ENCODE measurements around the gene CRYL1. TPM values are rescaled to one million over a fixed set of nuclear protein-coding genes. Genes with fewer than 3 reads are reported as not detected.

The CRYL1 gene
- polyA plus RNA-seq, 2 of the 4 experiments (the other 2 are of a cell fraction), result 4.1 to 17.4 TPM

DNA sequence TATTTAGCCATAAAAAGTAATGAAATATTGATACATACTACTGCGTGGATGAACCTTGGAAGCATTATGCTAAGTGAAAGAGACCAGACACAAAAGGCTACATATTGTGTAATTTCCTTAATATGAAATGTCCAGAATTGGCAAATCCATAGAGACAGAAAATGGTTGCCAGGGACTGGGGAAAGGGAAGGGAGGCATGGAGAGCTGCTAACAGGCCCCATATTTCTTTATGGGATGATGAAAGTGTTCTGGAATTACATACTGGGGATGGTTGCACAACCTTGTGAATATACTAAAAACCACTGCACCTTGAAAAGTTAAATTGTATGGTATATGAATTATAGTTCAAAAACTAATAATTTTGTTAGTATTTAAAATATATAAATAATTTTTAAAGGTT, 44.9 kb upstream of the CRYL1 start (continued):
- TF ChIP-seq, protein P1, sequence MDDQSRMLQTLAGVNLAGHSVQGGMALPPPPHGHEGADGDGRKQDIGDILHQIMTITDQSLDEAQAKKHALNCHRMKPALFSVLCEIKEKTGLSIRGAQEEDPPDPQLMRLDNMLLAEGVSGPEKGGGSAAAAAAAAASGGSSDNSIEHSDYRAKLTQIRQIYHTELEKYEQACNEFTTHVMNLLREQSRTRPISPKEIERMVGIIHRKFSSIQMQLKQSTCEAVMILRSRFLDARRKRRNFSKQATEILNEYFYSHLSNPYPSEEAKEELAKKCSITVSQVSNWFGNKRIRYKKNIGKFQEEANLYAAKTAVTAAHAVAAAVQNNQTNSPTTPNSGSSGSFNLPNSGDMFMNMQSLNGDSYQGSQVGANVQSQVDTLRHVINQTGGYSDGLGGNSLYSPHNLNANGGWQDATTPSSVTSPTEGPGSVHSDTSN (IDR thresholded peaks at IDR 0.05), result no peak
- TF ChIP-seq ZFP36 (IDR thresholded peaks at IDR 0.05; ENCODE audit: borderline replicate concordance, partially characterized antibody) (no peak), HEYL (CRISPR knock-in tag; IDR thresholded peaks at IDR 0.05) (no peak)
- TF ChIP-seq, protein P2, sequence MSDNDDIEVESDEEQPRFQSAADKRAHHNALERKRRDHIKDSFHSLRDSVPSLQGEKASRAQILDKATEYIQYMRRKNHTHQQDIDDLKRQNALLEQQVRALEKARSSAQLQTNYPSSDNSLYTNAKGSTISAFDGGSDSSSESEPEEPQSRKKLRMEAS (IDR thresholded peaks at IDR 0.05), result no peak

DNA sequence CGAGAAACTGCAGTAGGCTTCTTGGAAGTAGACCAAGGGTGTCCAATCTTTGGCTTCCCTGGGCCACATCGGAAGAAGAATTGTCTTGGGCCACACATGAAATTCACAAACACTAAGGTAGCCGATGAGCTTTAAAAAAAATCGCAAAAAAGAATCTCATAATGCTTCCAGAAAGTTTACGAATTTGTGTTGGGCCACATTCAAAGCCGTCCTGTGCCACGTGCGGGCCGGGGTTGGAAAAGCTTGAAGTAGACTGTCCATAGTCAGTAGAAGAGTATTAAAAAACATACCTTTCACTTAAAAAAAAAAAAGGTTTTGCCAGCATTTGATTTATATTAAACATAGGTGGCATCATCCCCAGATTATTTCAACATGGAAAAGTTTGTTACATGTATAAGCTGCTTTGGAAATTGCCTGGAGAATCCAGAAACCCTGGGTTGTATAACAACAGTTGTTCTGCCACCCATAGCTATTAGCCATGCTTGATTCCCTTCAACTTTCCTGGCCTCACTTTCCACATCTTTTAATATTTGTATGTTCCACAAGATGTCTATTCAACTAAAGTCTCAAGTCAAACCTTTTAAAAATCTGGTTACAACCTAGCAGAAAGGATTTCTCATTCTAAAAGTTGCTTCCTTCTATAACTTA, 42.3 kb upstream of the CRYL1 start:
- FAIRE-seq (no peak), DNase-seq (ENCODE audit: low read depth in 1 of 2, low spot score in 1 of 2) (no peak), ATAC-seq (no peak)
- H3K9me3 ChIP-seq, result peaks cover 11% of the 10 kb centered on the region
- 28% methylated on average over 9 of the region's 9 CpGs for WGBS (ENCODE audit: missing lambda C conversion rate)
- no peak for TF ChIP-seq TFCP2L1 (CRISPR knock-in tag; IDR thresholded peaks at IDR 0.05)
- no peak for TF ChIP-seq NPAS2 (CRISPR knock-in tag; IDR thresholded peaks at IDR 0.05; ENCODE audit: borderline replicate concordance)
- no peak for TF ChIP-seq NR3C1 (IDR thresholded peaks at IDR 0.05)
- TF ChIP-seq MAFK (IDR thresholded peaks at IDR 0.05; ENCODE audit: partially characterized antibody), result no peak
- no peak for TF ChIP-seq ZSCAN20 (CRISPR knock-in tag; IDR thresholded peaks at IDR 0.05)
- H3K27ac ChIP-seq, result peak overlapping the region; percentile 85 to 99
- CTCF ChIA-PET, result interaction anchor here (1.5 kb wide), 1 partner anchor 40 kb away, joined by 3 read pairs; no protein-coding TSS in a partner anchor
- H3K4me1 ChIP-seq, result no peaks in the 10 kb centered on the region
- peak overlapping the region; percentile 80 for H3K4me3 ChIP-seq
- POLR2A ChIA-PET, result no interaction called here
- H3K4me2 ChIP-seq, result peak overlapping the region; percentile 95

DNA sequence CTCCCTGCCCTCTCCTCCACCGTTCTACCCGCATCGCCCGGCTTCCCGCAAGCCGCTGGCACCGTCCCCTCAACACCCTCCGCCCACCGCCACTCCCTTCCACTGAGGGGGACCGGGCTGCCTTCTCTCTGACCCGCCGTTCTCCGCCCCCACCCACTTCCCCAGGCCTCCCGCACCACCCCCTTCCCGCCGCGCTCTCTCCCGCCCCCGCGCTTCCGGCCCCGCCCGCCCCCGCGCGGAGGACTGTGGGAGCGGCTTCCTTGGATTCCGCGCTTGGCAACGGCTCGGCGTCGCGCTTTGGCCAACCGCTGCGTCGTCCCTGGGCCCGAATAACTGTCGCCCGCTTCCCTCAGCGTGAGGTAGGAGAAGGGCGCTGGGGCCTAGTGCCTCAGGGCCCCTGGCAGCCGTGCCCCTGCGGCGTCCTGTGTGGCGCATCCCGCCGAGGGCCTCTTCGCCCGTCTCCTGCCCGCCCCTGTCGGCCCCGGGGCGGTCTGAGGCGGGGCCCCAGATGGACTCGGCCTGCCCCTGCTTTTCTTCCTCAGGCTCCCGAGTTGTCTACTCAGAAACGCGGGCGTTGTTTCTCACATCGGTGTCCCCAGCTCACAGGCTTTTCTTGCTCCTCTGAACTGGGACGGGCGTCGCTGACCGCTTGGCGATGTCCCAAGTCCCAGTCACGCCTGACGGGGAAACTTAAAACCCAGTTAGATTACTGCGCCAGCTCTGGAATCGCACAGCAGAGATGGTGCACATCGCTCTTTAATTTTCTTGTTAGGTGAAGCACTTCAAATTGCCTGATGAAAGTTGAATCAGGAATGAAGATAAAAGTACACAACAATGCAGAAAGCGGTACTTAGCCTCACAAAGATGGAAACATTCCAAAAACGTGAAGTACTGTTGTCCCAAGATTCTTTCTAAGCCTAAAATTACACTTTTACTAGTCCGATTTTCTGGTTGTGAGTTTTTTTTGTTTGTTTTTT, 41.5 kb upstream of the CRYL1 start, which contains the start of gene IFT88:
IFT88 (plus strand) TSS at position 260 of the 977 bp plus-strand sequence. CDS start 7,229 bp downstream, outside the sequence.
- WGBS (ENCODE audit: missing lambda C conversion rate), result 5% methylated on average over 19 of the region's 74 CpGs
- H3K9me3 ChIP-seq, result peaks cover 11% of the 10 kb centered on the region
- H3K27ac ChIP-seq, result peak within 1 kb of the TSS; percentile 85 to 99
- DNase-seq (ENCODE audit: low read depth in 1 of 2, low spot score in 1 of 2), result peak; percentile 58 to 86
- H3K4me1 ChIP-seq, result no peaks in the 10 kb centered on the region
- ChIA-PET POLR2A (no interaction called here), CTCF (interaction anchor here (1.5 kb wide), 1 partner anchor 39 kb away, joined by 3 read pairs; no protein-coding TSS in a partner anchor)
- peak within 1 kb of the TSS; percentile 80 for H3K4me3 ChIP-seq
- H3K4me2 ChIP-seq, result peak within 1 kb of the TSS; percentile 95
- no peak for TF ChIP-seq ZSCAN20 (CRISPR knock-in tag; IDR thresholded peaks at IDR 0.05)
- TF ChIP-seq PHF8 (IDR thresholded peaks at IDR 0.05; ENCODE audit: borderline replicate concordance, low read depth), result 0 out of 2 replicates have a peak, but pooled peaks have one; percentile 63
- TF ChIP-seq RCOR1 (IDR thresholded peaks at IDR 0.05; ENCODE audit: low read depth, low read length), result no peak
- TF ChIP-seq TFCP2L1 (CRISPR knock-in tag; IDR thresholded peaks at IDR 0.05), result no peak
- TF ChIP-seq, protein P1 (IDR thresholded peaks at IDR 0.05), result 0 out of 2 replicates have a peak, but pooled peaks have one; percentile 15
- TF ChIP-seq FOSB (CRISPR knock-in tag; IDR thresholded peaks at IDR 0.05), result no peak
- TF ChIP-seq, protein P3, sequence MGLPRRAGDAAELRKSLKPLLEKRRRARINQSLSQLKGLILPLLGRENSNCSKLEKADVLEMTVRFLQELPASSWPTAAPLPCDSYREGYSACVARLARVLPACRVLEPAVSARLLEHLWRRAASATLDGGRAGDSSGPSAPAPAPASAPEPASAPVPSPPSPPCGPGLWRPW (IDR thresholded peaks at IDR 0.05), result no peak
- peak; percentile 43 to 81; a peak in 4 of 5 replicates for TF ChIP-seq JUN (IDR thresholded peaks at IDR 0.05)
- TF ChIP-seq POLR2A (IDR thresholded peaks at IDR 0.05; ENCODE audit: low read length), result peak; percentile 45
- TF ChIP-seq, protein P2 (IDR thresholded peaks at IDR 0.05), result peak; percentile 43; the same call in 1 of the 2 replicates
- TF ChIP-seq, protein P4, sequence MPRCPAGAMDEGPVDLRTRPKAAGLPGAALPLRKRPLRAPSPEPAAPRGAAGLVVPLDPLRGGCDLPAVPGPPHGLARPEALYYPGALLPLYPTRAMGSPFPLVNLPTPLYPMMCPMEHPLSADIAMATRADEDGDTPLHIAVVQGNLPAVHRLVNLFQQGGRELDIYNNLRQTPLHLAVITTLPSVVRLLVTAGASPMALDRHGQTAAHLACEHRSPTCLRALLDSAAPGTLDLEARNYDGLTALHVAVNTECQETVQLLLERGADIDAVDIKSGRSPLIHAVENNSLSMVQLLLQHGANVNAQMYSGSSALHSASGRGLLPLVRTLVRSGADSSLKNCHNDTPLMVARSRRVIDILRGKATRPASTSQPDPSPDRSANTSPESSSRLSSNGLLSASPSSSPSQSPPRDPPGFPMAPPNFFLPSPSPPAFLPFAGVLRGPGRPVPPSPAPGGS (IDR thresholded peaks at IDR 0.05), result peak; percentile 53; the same call in 1 of the 3 replicates
- no peak for TF ChIP-seq CBX2 (IDR thresholded peaks at IDR 0.05; ENCODE audit: borderline replicate concordance, low read depth)
- TF ChIP-seq NPAS2 (CRISPR knock-in tag; IDR thresholded peaks at IDR 0.05; ENCODE audit: borderline replicate concordance), result no peak
- TF ChIP-seq RFX5 (IDR thresholded peaks at IDR 0.05), result no peak
- no peak for FAIRE-seq
- peak; percentile 94 to 95 for ATAC-seq
